DOHH2 (cell line): ENCODE data around the gene SMAD4.

Experiments used
- H3F3A ChIP-seq: fragments of 200-600 bp; sonication (generic), shearing (Covaris generic); 2 replicates; pipeline ENCODE4 v1.6.0; 2016; ENCODE audit warnings: antibody characterized with exemption, mild to moderate bottlenecking; ENCODE audit not compliant: control insufficient read depth, insufficient read depth
- H3K27ac ChIP-seq: fragments of 200-600 bp; sonication (generic); 2 replicates; pipeline ENCODE4 v1.5.1; 2014; ENCODE audit warnings: low read depth, mild to moderate bottlenecking, low read length, moderate library complexity
- H3K27me3 ChIP-seq: fragments of 200-600 bp; sonication (generic); 2 replicates; pipeline ENCODE4 v1.6.1; 2014; ENCODE audit warnings: mild to moderate bottlenecking, low read length, mixed read lengths; ENCODE audit not compliant: control insufficient read depth
- H3K36me3 ChIP-seq: fragments of 200-600 bp; sonication (generic); 2 replicates; pipeline ENCODE4 v1.6.1; 2014; ENCODE audit warnings: mild to moderate bottlenecking, low read length, moderate library complexity, mixed read lengths; ENCODE audit not compliant: control insufficient read depth
- H3K4me1 ChIP-seq: fragments of 200-600 bp; sonication (generic); 2 replicates; pipeline ENCODE4 v1.6.1; 2014; ENCODE audit warnings: mild to moderate bottlenecking, low read length, mixed read lengths; ENCODE audit not compliant: control insufficient read depth
- H3K4me2 ChIP-seq: fragments of 200-600 bp; sonication (generic); 2 replicates; pipeline ENCODE4 v1.6.0; 2014; ENCODE audit warnings: mild to moderate bottlenecking, low read length, moderate library complexity
- H3K4me3 ChIP-seq: fragments of 200-600 bp; sonication (generic); 2 replicates; pipeline ENCODE4 v1.5.1; 2014; ENCODE audit warnings: mild to moderate bottlenecking, low read length, mixed read lengths
- H3K79me2 ChIP-seq: fragments of 200-600 bp; sonication (generic); 2 replicates; pipeline ENCODE4 v1.6.1; 2014; ENCODE audit warnings: mild to moderate bottlenecking, low read length, mixed read lengths; ENCODE audit not compliant: control insufficient read depth
- H3K9me2 ChIP-seq: fragments of 200-600 bp; sonication (generic); replicated peaks from 2 replicates; pipeline ENCODE4 v1.6.1; 2014; ENCODE audit warnings: mild to moderate bottlenecking, low read length, mixed read lengths; ENCODE audit not compliant: control insufficient read depth
- H3K9me3 ChIP-seq: fragments of 200-600 bp; sonication (generic); 2 replicates; pipeline ENCODE4 v1.6.1; 2014; ENCODE audit warnings: antibody characterized with exemption, low read length, mixed read lengths; ENCODE audit not compliant: control insufficient read depth, insufficient read depth
- H4K20me1 ChIP-seq: fragments of 200-600 bp; sonication (generic); 2 replicates; pipeline ENCODE4 v1.6.0; 2014; ENCODE audit warnings: low read depth, mild to moderate bottlenecking, antibody characterized with exemption, low read length, moderate library complexity; ENCODE audit not compliant: control insufficient read depth, insufficient read depth
- EZH2phosphoT487 ChIP-seq: fragments of 200-600 bp; sonication (generic); IDR thresholded peaks from 2 replicates; pipeline ENCODE4 v1.6.1; 2017; ENCODE audit warnings: borderline replicate concordance, mild to moderate bottlenecking, antibody characterized with exemption, low read length, moderate library complexity, mixed read lengths
- TF ChIP-seq, protein P1 (sequence below): fragments of 200-600 bp; sonication (generic); IDR thresholded peaks from one replicate; pipeline ENCODE4 v1.5.1; 2014; ENCODE audit warnings: antibody characterized with exemption, mild to moderate bottlenecking, low read depth, low read length; ENCODE audit not compliant: poor library complexity, severe bottlenecking

Gene SMAD4

DNA sequence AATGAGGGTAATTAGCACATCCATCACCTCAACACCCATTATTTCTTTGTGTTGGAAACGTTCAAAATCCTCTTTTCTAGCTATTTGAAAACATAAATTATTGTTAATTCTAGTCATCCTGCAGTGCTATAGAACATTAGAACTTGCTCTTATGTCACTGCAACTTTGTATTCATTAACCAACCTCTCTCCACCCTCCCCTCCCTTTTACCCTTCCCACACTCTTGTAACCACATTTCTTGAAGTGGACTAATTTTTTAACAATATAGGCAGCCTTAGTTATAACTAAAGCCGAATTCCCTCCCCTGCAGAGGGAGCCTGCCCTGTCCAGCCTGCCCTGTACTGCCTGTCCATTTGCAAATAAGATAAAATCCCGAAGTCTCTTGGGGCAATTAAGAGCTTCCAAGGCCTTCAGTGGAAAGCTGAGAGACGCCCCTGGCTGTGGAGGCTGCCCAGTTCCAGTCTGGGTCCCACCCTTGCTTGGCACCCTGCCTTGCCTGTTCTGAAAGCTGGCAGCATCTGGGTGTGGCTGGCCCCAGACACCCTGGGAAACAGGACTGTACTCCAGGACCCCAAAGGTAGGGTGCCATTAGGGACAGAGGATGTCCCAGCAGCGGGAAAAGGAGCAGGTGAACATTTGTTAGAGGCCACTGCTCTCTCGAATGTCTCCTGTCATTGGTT is 102.4 kb downstream of the SMAD4 start:
- no peaks in the 10 kb centered on the region for H4K20me1 ChIP-seq
- H3K9me3 ChIP-seq = no peaks in the 10 kb centered on the region; the same call in 1 of the 2 replicates
- H3F3A ChIP-seq = peaks cover 11% of the 10 kb centered on the region
- TF ChIP-seq, protein P1, sequence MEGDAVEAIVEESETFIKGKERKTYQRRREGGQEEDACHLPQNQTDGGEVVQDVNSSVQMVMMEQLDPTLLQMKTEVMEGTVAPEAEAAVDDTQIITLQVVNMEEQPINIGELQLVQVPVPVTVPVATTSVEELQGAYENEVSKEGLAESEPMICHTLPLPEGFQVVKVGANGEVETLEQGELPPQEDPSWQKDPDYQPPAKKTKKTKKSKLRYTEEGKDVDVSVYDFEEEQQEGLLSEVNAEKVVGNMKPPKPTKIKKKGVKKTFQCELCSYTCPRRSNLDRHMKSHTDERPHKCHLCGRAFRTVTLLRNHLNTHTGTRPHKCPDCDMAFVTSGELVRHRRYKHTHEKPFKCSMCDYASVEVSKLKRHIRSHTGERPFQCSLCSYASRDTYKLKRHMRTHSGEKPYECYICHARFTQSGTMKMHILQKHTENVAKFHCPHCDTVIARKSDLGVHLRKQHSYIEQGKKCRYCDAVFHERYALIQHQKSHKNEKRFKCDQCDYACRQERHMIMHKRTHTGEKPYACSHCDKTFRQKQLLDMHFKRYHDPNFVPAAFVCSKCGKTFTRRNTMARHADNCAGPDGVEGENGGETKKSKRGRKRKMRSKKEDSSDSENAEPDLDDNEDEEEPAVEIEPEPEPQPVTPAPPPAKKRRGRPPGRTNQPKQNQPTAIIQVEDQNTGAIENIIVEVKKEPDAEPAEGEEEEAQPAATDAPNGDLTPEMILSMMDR = no peak
- TF ChIP-seq EZH2phosphoT487 = no peak
- no peaks in the 10 kb centered on the region for H3K79me2 ChIP-seq
- H3K27ac ChIP-seq = no peak overlapping the region
- no peak overlapping the region for H3K4me2 ChIP-seq
- no peak overlapping the region for H3K4me3 ChIP-seq
- no peaks in the 10 kb centered on the region for H3K9me2 ChIP-seq
- H3K27me3 ChIP-seq = no peaks in the 10 kb centered on the region
- H3K4me1 ChIP-seq = no peaks in the 10 kb centered on the region
- no peaks in the 10 kb centered on the region for H3K36me3 ChIP-seq

DNA sequence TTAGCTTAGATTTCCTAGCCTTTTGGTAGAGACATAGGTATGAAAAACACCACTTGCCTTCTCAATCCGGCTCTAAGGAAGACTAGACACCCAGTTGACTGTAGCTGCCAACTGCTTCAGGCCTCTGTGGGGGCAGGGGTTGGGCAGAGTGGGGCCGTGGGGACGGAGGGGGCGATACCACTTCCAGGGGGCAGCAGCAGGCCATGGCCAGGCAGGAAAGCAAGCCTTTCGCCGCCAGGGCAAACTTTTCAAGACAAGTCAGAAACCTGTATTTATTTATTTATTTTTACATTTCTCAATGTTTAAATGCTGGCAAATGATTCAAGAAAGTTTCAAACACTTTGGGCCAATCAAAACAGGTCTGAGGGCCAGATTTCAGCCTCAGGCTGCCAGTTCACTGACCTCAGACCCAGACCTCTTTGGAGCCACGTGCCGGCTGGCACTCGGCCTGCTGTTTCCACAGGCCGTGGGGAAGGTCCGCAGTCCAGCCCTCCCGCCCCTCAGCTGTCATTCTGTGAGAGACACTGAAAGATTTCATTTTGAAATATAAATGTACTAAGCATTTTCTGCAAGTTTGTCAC is 103.7 kb downstream of the SMAD4 start:
- no peaks in the 10 kb centered on the region; the same call in 1 of the 2 replicates for H3K9me3 ChIP-seq
- no peaks in the 10 kb centered on the region for H3K9me2 ChIP-seq
- peaks cover 11% of the 10 kb centered on the region for H3F3A ChIP-seq
- no peaks in the 10 kb centered on the region for H3K79me2 ChIP-seq
- H3K27me3 ChIP-seq = no peaks in the 10 kb centered on the region
- no peaks in the 10 kb centered on the region for H3K4me1 ChIP-seq
- no peaks in the 10 kb centered on the region for H3K36me3 ChIP-seq
- H4K20me1 ChIP-seq = no peaks in the 10 kb centered on the region
- TF ChIP-seq, protein P1 = no peak
- TF ChIP-seq EZH2phosphoT487 = no peak
- no peak overlapping the region for H3K4me3 ChIP-seq
- no peak overlapping the region for H3K27ac ChIP-seq
- no peak overlapping the region for H3K4me2 ChIP-seq
